Endodermal cell (in vitro differentiated cells): ENCODE data around the gene PRDM16. TPM values are rescaled to one million over a fixed set of nuclear protein-coding genes. Genes with fewer than 3 reads are reported as not detected.

Experiments used
- DNase-seq: peaks from one replicate; pipeline ENCODE4 v3.0.0-alpha.2; 2017
- H3K27ac ChIP-seq: 2 replicates; pipeline ENCODE4 v1.5.1; 2013; ENCODE audit warnings: mild to moderate bottlenecking, low read depth, low read length, moderate library complexity
- H3K27me3 ChIP-seq: 2 replicates; pipeline ENCODE4 v1.6.1; 2013; ENCODE audit warnings: mild to moderate bottlenecking, low read length, moderate library complexity; ENCODE audit not compliant: insufficient read depth, control insufficient read depth, poor library complexity, severe bottlenecking
- H3K36me3 ChIP-seq: 2 replicates; pipeline ENCODE4 v1.7.0; 2013; ENCODE audit warnings: mild to moderate bottlenecking, low read length, moderate library complexity; ENCODE audit not compliant: control insufficient read depth, insufficient read depth
- H3K4me1 ChIP-seq: one replicate; pipeline ENCODE4 v1.7.0; 2013; ENCODE audit warnings: low read length; ENCODE audit not compliant: control insufficient read depth, insufficient read depth
- H3K4me3 ChIP-seq: 2 replicates; pipeline ENCODE4 v1.5.1; 2013; ENCODE audit warnings: mild to moderate bottlenecking, low read length, moderate library complexity
- H3K9ac ChIP-seq: 2 replicates; pipeline ENCODE4 v1.6.1; 2013; ENCODE audit warnings: mild to moderate bottlenecking, low read length, moderate library complexity; ENCODE audit not compliant: poor library complexity, severe bottlenecking; ENCODE audit errors: extremely low read depth
- H3K9me3 ChIP-seq: 2 replicates; pipeline ENCODE4 v1.6.1; 2013; ENCODE audit warnings: mild to moderate bottlenecking, low read length, moderate library complexity; ENCODE audit not compliant: control insufficient read depth
- H3K27ac Mint-ChIP-seq: 2 replicates; pipeline ENCODE4 v1.8.0; 2020; ENCODE audit warnings: mixed read lengths
- H3K27me3 Mint-ChIP-seq: 2 replicates; pipeline ENCODE4 v1.8.0; 2021; ENCODE audit warnings: mild to moderate bottlenecking, mixed read lengths; ENCODE audit not compliant: insufficient read depth
- H3K36me3 Mint-ChIP-seq: 2 replicates; pipeline ENCODE4 v1.8.0; 2020; ENCODE audit warnings: low read depth, mixed read lengths
- H3K4me1 Mint-ChIP-seq: 2 replicates; pipeline ENCODE4 v1.8.0; 2020; ENCODE audit warnings: mixed read lengths
- H3K4me3 Mint-ChIP-seq: 2 replicates; pipeline ENCODE4 v1.8.0; 2020; ENCODE audit warnings: mild to moderate bottlenecking, moderate library complexity, mixed read lengths
- H3K9me3 Mint-ChIP-seq: 2 replicates; pipeline ENCODE4 v1.8.0; 2020; ENCODE audit warnings: mild to moderate bottlenecking, mixed read lengths
- WGBS, 2 experiments: methylation state at CpG; one replicate each; pipeline versions ENCODE4 v1.1.5 to v1.1.7; 2013; ENCODE audit warnings: missing lambda C conversion rate in 2 of 2, mixed read lengths in 1 of 2; ENCODE audit not compliant: insufficient coverage in 1 of 2, insufficient read length in 1 of 2; 5-methylcytosine and 5-hydroxymethylcytosine counted together
- total RNA-seq, 2 donors: library from RNA; stranded (reverse); fragmentation: NEBNext Ultra II Directional in 1 of 2; extraction: Animal tissue kit (Norgen Biotek cat#: 25700) in 1 of 2; gene quantifications; 2 replicates in 1 of 2; 3 replicates in 1 of 2; pipeline ENCODE4 v1.2.1, GENCODE V29; 2021
- TF ChIP-seq, protein P1 (sequence below): fragments of 200-600 bp; sonication (generic); conservative IDR thresholded peaks from 2 replicates; pipeline ENCODE4 v1.5.0; 2021; ENCODE audit warnings: antibody characterized with exemption, mild to moderate bottlenecking

The PRDM16 gene
- total RNA-seq, 2 donors from 2014 or later: 2.1 to 4.0 TPM

DNA sequence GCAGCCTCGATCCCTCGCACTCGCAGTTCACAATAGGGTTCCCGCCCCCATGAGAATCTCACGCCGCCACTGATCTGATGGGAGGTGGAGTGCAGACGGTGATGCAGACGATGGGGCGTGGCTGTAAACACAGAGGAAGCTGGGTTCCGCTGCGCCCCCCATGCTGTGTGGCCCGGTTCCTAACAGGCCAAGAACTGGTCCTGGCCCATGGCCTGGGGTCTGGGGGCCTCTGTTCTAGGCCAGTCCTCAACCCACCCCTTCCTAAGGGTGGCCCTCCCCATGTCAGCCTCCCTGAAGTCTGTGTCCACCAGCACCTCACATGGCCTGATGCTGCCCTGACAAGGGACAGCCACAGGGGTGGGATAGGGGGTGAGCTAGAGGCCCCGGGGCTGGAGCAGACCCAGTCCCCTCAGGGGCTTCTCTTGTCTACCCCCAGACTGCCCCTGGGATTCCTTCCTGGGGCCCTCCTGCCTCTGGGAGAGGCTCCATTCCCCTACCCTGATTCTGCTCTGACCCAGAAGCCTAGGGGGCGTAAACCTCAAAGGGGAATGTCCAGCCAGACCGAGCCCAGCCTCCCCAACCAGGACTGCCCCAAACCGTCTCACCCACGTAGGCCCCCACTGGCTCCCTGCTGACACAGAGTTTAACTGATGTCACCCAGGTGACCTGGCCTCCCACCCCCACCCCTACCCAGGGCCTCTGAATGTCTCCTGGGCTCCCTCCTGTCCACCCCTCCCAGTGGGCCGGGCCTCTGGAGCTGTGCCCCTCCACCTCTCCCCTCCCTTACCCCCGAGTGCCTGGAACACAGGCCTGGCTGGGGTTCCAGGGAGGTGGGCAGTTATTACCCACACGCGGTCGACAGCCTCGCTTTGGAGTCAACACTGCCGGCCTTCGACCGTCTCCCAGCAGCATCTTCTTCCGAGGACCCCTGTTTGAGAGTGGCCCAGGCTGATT lies 370.6 kb downstream of the PRDM16 start:
- no peaks in the 10 kb centered on the region for H3K27me3 ChIP-seq
- no peak overlapping the region for H3K4me3 ChIP-seq
- H3K4me1 ChIP-seq: no peaks in the 10 kb centered on the region
- no peaks in the 10 kb centered on the region for H3K27me3 Mint-ChIP-seq
- H3K9me3 Mint-ChIP-seq: no peaks in the 10 kb centered on the region
- WGBS, 2 experiments: 84 to 85% methylated on average over 20 to 27 of the region's 27 CpGs
- peaks cover 13% of the 10 kb centered on the region for H3K4me1 Mint-ChIP-seq
- no peaks in the 10 kb centered on the region for H3K36me3 Mint-ChIP-seq
- H3K4me3 Mint-ChIP-seq: no peak overlapping the region
- no peaks in the 10 kb centered on the region for H3K36me3 ChIP-seq
- TF ChIP-seq, protein P1, sequence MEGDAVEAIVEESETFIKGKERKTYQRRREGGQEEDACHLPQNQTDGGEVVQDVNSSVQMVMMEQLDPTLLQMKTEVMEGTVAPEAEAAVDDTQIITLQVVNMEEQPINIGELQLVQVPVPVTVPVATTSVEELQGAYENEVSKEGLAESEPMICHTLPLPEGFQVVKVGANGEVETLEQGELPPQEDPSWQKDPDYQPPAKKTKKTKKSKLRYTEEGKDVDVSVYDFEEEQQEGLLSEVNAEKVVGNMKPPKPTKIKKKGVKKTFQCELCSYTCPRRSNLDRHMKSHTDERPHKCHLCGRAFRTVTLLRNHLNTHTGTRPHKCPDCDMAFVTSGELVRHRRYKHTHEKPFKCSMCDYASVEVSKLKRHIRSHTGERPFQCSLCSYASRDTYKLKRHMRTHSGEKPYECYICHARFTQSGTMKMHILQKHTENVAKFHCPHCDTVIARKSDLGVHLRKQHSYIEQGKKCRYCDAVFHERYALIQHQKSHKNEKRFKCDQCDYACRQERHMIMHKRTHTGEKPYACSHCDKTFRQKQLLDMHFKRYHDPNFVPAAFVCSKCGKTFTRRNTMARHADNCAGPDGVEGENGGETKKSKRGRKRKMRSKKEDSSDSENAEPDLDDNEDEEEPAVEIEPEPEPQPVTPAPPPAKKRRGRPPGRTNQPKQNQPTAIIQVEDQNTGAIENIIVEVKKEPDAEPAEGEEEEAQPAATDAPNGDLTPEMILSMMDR: no peak
- no peak overlapping the region for H3K27ac ChIP-seq
- no peaks in the 10 kb centered on the region for H3K9me3 ChIP-seq
- DNase-seq: no peak
- no peak overlapping the region for H3K27ac Mint-ChIP-seq
- no peak overlapping the region for H3K9ac ChIP-seq

DNA sequence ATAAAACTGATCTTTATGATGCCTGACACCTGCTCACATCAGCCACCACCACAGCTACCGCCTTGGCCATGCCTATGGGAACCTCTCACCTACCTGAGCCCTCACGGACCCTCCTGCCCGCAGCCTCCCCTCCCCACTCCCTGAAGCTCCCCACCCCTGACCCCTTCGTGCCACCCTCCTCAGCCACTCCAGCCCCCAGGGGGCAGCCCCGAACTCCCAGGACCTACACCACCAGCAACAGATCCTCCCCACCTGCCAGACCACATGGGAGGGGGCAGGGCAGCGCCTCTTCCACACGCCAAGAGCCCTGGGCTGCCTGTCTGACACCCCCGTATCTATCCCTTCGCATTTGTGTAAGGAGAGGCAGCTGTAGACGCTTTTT lies 371.3 kb downstream of the PRDM16 start:
- Histone ChIP-seq H3K36me3 (no peaks in the 10 kb centered on the region), H3K9me3 (no peaks in the 10 kb centered on the region), H3K4me1 (no peaks in the 10 kb centered on the region), H3K9ac (no peak overlapping the region), H3K27me3 (no peaks in the 10 kb centered on the region), H3K4me3 (no peak overlapping the region), H3K27ac (peak overlapping the region; percentile 76)
- 70% methylated on average over 6 to 10 of the region's 10 CpGs for WGBS, 2 experiments
- DNase-seq: no peak
- TF ChIP-seq, protein P1: no peak
- no peak overlapping the region for H3K4me3 Mint-ChIP-seq
- no peaks in the 10 kb centered on the region for H3K9me3 Mint-ChIP-seq
- H3K27ac Mint-ChIP-seq: no peak overlapping the region
- no peaks in the 10 kb centered on the region for H3K36me3 Mint-ChIP-seq
- H3K4me1 Mint-ChIP-seq: peaks cover 13% of the 10 kb centered on the region
- no peaks in the 10 kb centered on the region for H3K27me3 Mint-ChIP-seq

DNA sequence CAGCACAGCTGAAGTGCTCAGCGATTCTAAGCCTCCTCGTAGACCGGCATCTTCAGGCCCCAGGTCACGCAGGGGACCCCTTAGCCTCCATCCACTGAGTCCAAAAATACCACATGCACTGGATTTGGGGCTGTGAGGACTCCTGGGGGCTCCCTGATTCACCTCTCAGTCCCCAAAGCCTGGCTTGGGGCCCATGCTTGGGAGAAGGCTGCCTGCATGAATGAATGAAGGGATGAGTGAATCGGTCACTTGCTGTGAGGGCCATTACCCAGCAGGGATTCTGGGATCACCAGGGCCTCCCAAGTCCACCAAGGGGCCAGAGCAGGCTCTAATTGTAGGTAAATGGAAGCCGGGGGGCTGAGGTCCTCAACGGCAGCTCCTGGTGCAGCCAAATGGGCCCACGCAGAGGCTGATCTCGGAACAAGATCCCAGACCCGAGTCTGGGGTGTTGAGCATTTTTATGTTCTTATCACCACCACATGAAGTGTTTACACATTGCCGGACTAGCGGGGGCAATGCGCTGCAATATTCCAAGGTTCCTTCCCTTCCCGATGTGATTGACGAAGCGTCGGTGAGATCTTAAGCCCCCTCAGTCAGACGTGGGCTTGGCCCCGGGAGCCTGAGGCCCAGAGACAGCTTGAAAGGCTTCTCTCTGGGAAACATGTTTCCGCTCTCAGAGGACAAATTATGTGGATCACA lies 371.9 kb downstream of the PRDM16 start:
- H3K27ac ChIP-seq: peak overlapping the region; percentile 76
- no peak overlapping the region for H3K9ac ChIP-seq
- H3K4me1 ChIP-seq: no peaks in the 10 kb centered on the region
- no peaks in the 10 kb centered on the region for H3K27me3 Mint-ChIP-seq
- TF ChIP-seq, protein P1: no peak
- no peak overlapping the region for H3K4me3 ChIP-seq
- H3K4me1 Mint-ChIP-seq: peaks cover 13% of the 10 kb centered on the region
- H3K36me3 ChIP-seq: no peaks in the 10 kb centered on the region
- no peaks in the 10 kb centered on the region for H3K27me3 ChIP-seq
- H3K4me3 Mint-ChIP-seq: no peak overlapping the region
- H3K36me3 Mint-ChIP-seq: no peaks in the 10 kb centered on the region
- no peaks in the 10 kb centered on the region for H3K9me3 ChIP-seq
- 84 to 92% methylated on average over 14 to 20 of the region's 20 CpGs for WGBS, 2 experiments
- no peaks in the 10 kb centered on the region for H3K9me3 Mint-ChIP-seq
- no peak overlapping the region for H3K27ac Mint-ChIP-seq
- no peak for DNase-seq
